K562 (cell line): ENCODE data around the gene SLC8A1. TPM values are rescaled to one million over a fixed set of nuclear protein-coding genes. Genes with fewer than 3 reads are reported as not detected.

Source experiments
- ATAC-seq: fragments of 200-7000 bp; cut with Tn5 transposase; 3 replicates; pipeline ENCODE4 v1.9.1; 2020; ENCODE audit warnings: moderate library complexity
- BruUV-seq: library from RNA; stranded (reverse); fragments of 400-500 nt; replicated peaks from 2 replicates; lab custom pipeline; 2021; lab: Mats Ljungman, UMichigan
- CTCF ChIA-PET: fragments of 300-600 bp; formaldehyde crosslinking; extraction: SDS; loops from one replicate; lab custom pipeline; 2021; ENCODE audit warnings: low intra/inter-chr PET ratio; lab: Yijun Ruan, JAX
- POLR2A ChIA-PET: fragments of 300-600, 350-650 bp; sonication (Branson Sonifier 250); formaldehyde crosslinking; extraction: SDS; loops from one replicate; lab custom pipeline; 2021; ENCODE audit warnings: antibody characterized with exemption, inconsistent platforms; lab: Yijun Ruan, JAX
- DNase-seq, 4 experiments: peaks; one replicate each; pipeline versions ENCODE4 v3.0.0 to v3.0.0-alpha.2; 2011 to 2018; ENCODE audit warnings: low spot score in 3 of 4, mixed read lengths in 3 of 4; ENCODE audit errors: extremely low read depth in 1 of 4
- FAIRE-seq: peaks from 2 replicates; lab custom pipeline; 2011; peaks lifted over from hg19 to GRCh38; lab: Jason Lieb, UNC
- H2AFZ ChIP-seq: 2 replicates; pipeline ENCODE4 v1.6.0; 2011; ENCODE audit warnings: low read depth, low read length, control low read depth, inconsistent platforms
- H3K27ac ChIP-seq: fragments of 200-600 bp; 3 replicates; pipeline ENCODE4 v1.8.0; 2011; ENCODE audit warnings: low read depth, mild to moderate bottlenecking, control low read depth, inconsistent platforms, low read length, moderate library complexity, mixed read lengths; ENCODE audit errors: extremely low read depth
- H3K27me3 ChIP-seq, 2 experiments: fragments of 300-600 bp in 1 of 2; 2 replicates in 1 of 2; 3 replicates in 1 of 2; pipeline versions ENCODE4 v1.6.0 to v1.8.0; 2011; ENCODE audit warnings: inconsistent platforms in 2 of 2, low read length in 2 of 2, mild to moderate bottlenecking in 1 of 2, mixed read lengths in 1 of 2, moderate library complexity in 1 of 2; ENCODE audit not compliant: control insufficient read depth in 2 of 2, insufficient read depth in 2 of 2
- H3K36me3 ChIP-seq: fragments of 300-600 bp; 3 replicates; pipeline ENCODE4 v1.8.0; 2011; ENCODE audit warnings: mild to moderate bottlenecking, low read length, inconsistent platforms; ENCODE audit not compliant: control insufficient read depth, insufficient read depth
- H3K4me1 ChIP-seq, 2 experiments: fragments of 200-600 bp in 1 of 2; replicated peaks in 1 of 2; 2 replicates in 1 of 2; 3 replicates in 1 of 2; pipeline versions ENCODE4 v1.5.1 to v1.8.0; 2011; ENCODE audit warnings: inconsistent platforms in 2 of 2, low read length in 2 of 2, mild to moderate bottlenecking in 1 of 2, mixed read lengths in 1 of 2, moderate library complexity in 1 of 2; ENCODE audit not compliant: control insufficient read depth in 2 of 2, insufficient read depth in 2 of 2
- H3K4me2 ChIP-seq: 2 replicates; pipeline ENCODE4 v1.6.1; 2011; ENCODE audit warnings: low read length, control low read depth, inconsistent platforms, mixed read lengths; ENCODE audit not compliant: insufficient read depth
- H3K4me3 ChIP-seq: fragments of 200-600 bp; sonication (generic), shearing (Covaris generic); 2 replicates; pipeline ENCODE4 v1.5.1; 2016; ENCODE audit warnings: control low read depth, inconsistent platforms
- H3K79me2 ChIP-seq: fragments of 200-600 bp; 3 replicates; pipeline ENCODE4 v1.8.0; 2011; ENCODE audit warnings: low read length, inconsistent platforms; ENCODE audit not compliant: control insufficient read depth, insufficient read depth
- H3K9ac ChIP-seq, 2 experiments: 2 replicates each; pipeline versions ENCODE4 v1.6.0 to v1.6.1; 2011; ENCODE audit warnings: low read depth in 2 of 2, low read length in 2 of 2, control low read depth in 1 of 2, inconsistent platforms in 1 of 2, mild to moderate bottlenecking in 1 of 2, mixed read lengths in 1 of 2; ENCODE audit not compliant: insufficient read depth in 1 of 2
- H3K9me1 ChIP-seq: one replicate; pipeline ENCODE4 v1.6.0; 2011; ENCODE audit warnings: inconsistent platforms, mild to moderate bottlenecking, low read length, moderate library complexity; ENCODE audit not compliant: control insufficient read depth, insufficient read depth
- H3K9me3 ChIP-seq: replicated peaks from 2 replicates; pipeline ENCODE4 v1.5.1; 2011; ENCODE audit warnings: low read depth, low read length, inconsistent platforms; ENCODE audit not compliant: control insufficient read depth, insufficient read depth
- H4K20me1 ChIP-seq: replicated peaks from 2 replicates; pipeline ENCODE4 v1.6.1; 2011; ENCODE audit warnings: low read length, inconsistent platforms, mixed read lengths; ENCODE audit not compliant: control insufficient read depth, insufficient read depth
- DPF2 ChIP-seq: fragments of 450-650 bp; IDR thresholded peaks from 2 replicates; pipeline ENCODE4 v1.6.1; 2016
- KDM2B ChIP-seq: fragments of 250-450 bp; sonication (Bioruptor Pico); IDR thresholded peaks from 2 replicates; pipeline ENCODE4 v1.8.0; 2021; ENCODE audit warnings: mild to moderate bottlenecking, moderate library complexity
- MGA ChIP-seq: fragments of 450-650 bp; IDR thresholded peaks from 2 replicates; pipeline ENCODE4 v1.6.1; 2016; ENCODE audit warnings: mild to moderate bottlenecking, moderate library complexity
- UBTF ChIP-seq, 2 experiments: IDR thresholded peaks; 2 replicates each; pipeline ENCODE4 v1.6.1; 2012; ENCODE audit warnings: improper control_type of control experiment in 2 of 2, low read depth in 2 of 2, low read length in 2 of 2, borderline replicate concordance in 1 of 2
- ZBTB33 ChIP-seq: sonication (generic); formaldehyde crosslinking; IDR thresholded peaks from 2 replicates; pipeline ENCODE4 v1.8.1; 2023; ENCODE audit warnings: mild to moderate bottlenecking, missing genetic modification reagents
- WGBS: fragments of 100-300 bp; shearing (Covaris generic); methylation state at CpG from one replicate; pipeline ENCODE4 v1.1.6; 2016; ENCODE audit warnings: low coverage, mixed read lengths; ENCODE audit not compliant: insufficient coverage; ENCODE audit errors: missing lambda C conversion rate; 5-methylcytosine and 5-hydroxymethylcytosine counted together
- in situ Hi-C: fragments of 300-500 bp; cut with MboI; formaldehyde crosslinking; loops from 4 replicates; pipeline ENCODE4 v1.15.0; 2018; ENCODE audit warnings: inconsistent platforms, mixed read lengths
- intact Hi-C: fragments of 100-400 bp; cut with micrococcal nuclease; formaldehyde crosslinking; loops from 2 replicates; pipeline ENCODE4 v1.14.2; 2022
- polyA plus RNA-seq, 8 experiments: library from polyadenylated mRNA; depleted of rRNA in 4 of 8; stranded (reverse) in 5 of 8; unstranded in 3 of 8; fragments of >200 nt; fragmentation: Nextera tagmentation in 2 of 8; fragmentation: Illumina TruSeq in 1 of 8; extraction: Ambion mirVana in 2 of 8; extraction: Trizol in 1 of 8; gene quantifications; 2 replicates each; pipeline versions ENCODE4 v1.2.1 to v1.2.3, GENCODE V29; 2011 to 2014; ENCODE audit warnings: inconsistent platforms in 1 of 8, missing spikeins in 1 of 8
- total RNA-seq, 7 experiments: library from RNA; depleted of rRNA in 6 of 7; stranded (reverse); fragments of >200 nt in 6 of 7; fragmentation: Illumina TruSeq in 2 of 7; extraction: Trizol in 2 of 7; gene quantifications; 2 replicates each; pipeline versions ENCODE4 v1.2.1 to v1.2.3, GENCODE V29; 2011 to 2021; ENCODE audit warnings: low replicate concordance in 1 of 7

Gene SLC8A1
- total and polyA plus RNA-seq, 9 of the 15 experiments (the other 6 are each of a cell fraction or from before 2014, with no cell fraction given): not detected

- no peak overlapping the region for H2AFZ ChIP-seq
- no peaks in the 10 kb centered on the region for H3K4me1 ChIP-seq
- no peak for FAIRE-seq
- CTCF ChIA-PET: no interaction called here
- WGBS: 0% methylated on average over 5 of the region's 5 CpGs
- no peak overlapping the region for H3K4me2 ChIP-seq
- H3K9me3 ChIP-seq: no peaks in the 10 kb centered on the region
- H4K20me1 ChIP-seq: no peaks in the 10 kb centered on the region
- no peak overlapping the region for H3K27ac ChIP-seq
- H3K36me3 ChIP-seq: no peaks in the 10 kb centered on the region
- intact Hi-C loops (no loop called here), in situ Hi-C loops (no loop called here)
- no peak for DNase-seq
- H3K4me3 ChIP-seq: no peak overlapping the region
- BruUV-seq: no TSS peak
- H3K9ac ChIP-seq: no peak overlapping the region
- no peaks in the 10 kb centered on the region for H3K9me1 ChIP-seq
- ATAC-seq: no peak
- no peaks in the 10 kb centered on the region for H3K79me2 ChIP-seq
- POLR2A ChIA-PET: interaction anchor here (0.6 kb wide), 1 partner anchor 49 kb away, joined by 3 read pairs; no protein-coding TSS in a partner anchor
- H3K27me3 ChIP-seq: no peaks in the 10 kb centered on the region
- TF ChIP-seq KDM2B (CRISPR knock-in tag) (no peak), DPF2 (no peak), MGA (no peak), UBTF (IDR thresholded peaks at IDR 0.05; ENCODE audit: borderline replicate concordance in 1 of 2, low read depth in 2 of 2, low read length in 2 of 2) (no peak), ZBTB33 (no peak)
Measured at GRCh38 chr2:40087434-40087833, 364.5 kb downstream of the SLC8A1 start.
